ENCODE data around the gene PERCC1. TPM values are rescaled to one million over a fixed set of nuclear protein-coding genes. Genes with fewer than 3 reads are reported as not detected.

PERCC1 gene
- total and polyA plus RNA-seq, 2 of the 4 experiments (the other 2 are of a cell fraction) = not detected

- Histone ChIP-seq H2BK5ac (ENCODE audit: low read depth, low read length, poor library complexity, severe bottlenecking) (no peak overlapping the region), H3K27me3 (ENCODE audit: control insufficient read depth, insufficient read depth, low read length) (no peaks in the 10 kb centered on the region), H2BK15ac (ENCODE audit: low read depth, low read length) (no peak overlapping the region), H3K9me1 (ENCODE audit: insufficient read depth, low read length) (no peaks in the 10 kb centered on the region), H3K4me2 (ENCODE audit: low read depth, low read length) (no peak overlapping the region), H3K23ac (ENCODE audit: low read depth, low read length) (no peak overlapping the region), H2BK120ac (ENCODE audit: low read depth, low read length) (no peak overlapping the region), H4K5ac (ENCODE audit: low read depth, low read length) (no peak overlapping the region), H4K8ac (ENCODE audit: low read depth in 2 of 2, low read length in 2 of 2) (no peak overlapping the region), H4K20me1 (ENCODE audit: insufficient read depth, low read length) (no peaks in the 10 kb centered on the region), H2AK5ac (ENCODE audit: low read depth, low read length) (no peak overlapping the region), H3K36me3 (ENCODE audit: control insufficient read depth, insufficient read depth, low read length) (peaks cover 8% of the 10 kb centered on the region; the same call in 1 of the 2 replicates), H4K91ac (ENCODE audit: insufficient read depth, low read depth, low read length) (no peak overlapping the region), H3K9ac (ENCODE audit: low read depth, low read length) (no peak overlapping the region), H3K4me3 (ENCODE audit: insufficient read depth, low read depth, low read length) (no peak overlapping the region), H3K14ac (replicated peaks; ENCODE audit: low read depth, low read length) (no peak overlapping the region), H2BK20ac (ENCODE audit: low read depth, low read length) (no peak overlapping the region), H2AK9ac (replicated peaks; ENCODE audit: low read depth, low read length, poor library complexity) (no peak overlapping the region), H3K18ac (ENCODE audit: low read depth, low read length) (no peak overlapping the region), H3K79me1 (ENCODE audit: low read depth in 1 of 2, low read length in 2 of 2) (no peaks in the 10 kb centered on the region), H2AFZ (replicated peaks; ENCODE audit: low read length, poor library complexity) (no peak overlapping the region), H3K56ac (ENCODE audit: extremely low read depth, insufficient read depth, low read length) (no peak overlapping the region), H3K27ac (ENCODE audit: insufficient read depth, low read length) (no peak overlapping the region), H3K4ac (ENCODE audit: low read depth, low read length) (no peak overlapping the region), H3K9me3 (ENCODE audit: control insufficient read depth, insufficient read depth, low read length) (no peaks in the 10 kb centered on the region), H3K4me1 (ENCODE audit: control insufficient read depth, insufficient read depth, low read length) (no peaks in the 10 kb centered on the region)
- in situ Hi-C loops (cut with MboI; ENCODE audit: low sequenced_read_pairs) (no loop called here), dilution Hi-C loops (cut with HindIII; ENCODE audit: low sequenced_read_pairs, unreplicated experiment) (no loop called here), intact Hi-C loops (cut with micrococcal nuclease) (no loop called here)
- DNase-seq = no peak
- ChIA-PET CTCF (no interaction called here), POLR2A (ENCODE audit: unreplicated experiment) (no interaction called here)
- no peak for TF ChIP-seq CHD1 (IDR thresholded peaks at IDR 0.05; ENCODE audit: low read depth, low read length)
- TF ChIP-seq RAD21 (IDR thresholded peaks at IDR 0.05; ENCODE audit: low read length) = no peak
- TF ChIP-seq MAFK (IDR thresholded peaks at IDR 0.05; ENCODE audit: low read depth, low read length) = no peak
- TF ChIP-seq POLR2A (IDR thresholded peaks at IDR 0.05; ENCODE audit: low read depth, low read length) = no peak
- no peak for TF ChIP-seq CEBPB (IDR thresholded peaks at IDR 0.05; ENCODE audit: low read depth, low read length)
- no peak for TF ChIP-seq RCOR1 (IDR thresholded peaks at IDR 0.05; ENCODE audit: insufficient replicate concordance, low read length)
- TF ChIP-seq FOS (IDR thresholded peaks at IDR 0.05; ENCODE audit: low read depth, low read length) = no peak
- no peak for TF ChIP-seq NFE2L2 (IDR thresholded peaks at IDR 0.05; ENCODE audit: low read depth, low read length)
- no peak for TF ChIP-seq MXI1 (IDR thresholded peaks at IDR 0.05; ENCODE audit: borderline replicate concordance, low read depth, low read length)
- TF ChIP-seq BHLHE40 (IDR thresholded peaks at IDR 0.05; ENCODE audit: low read depth, low read length) = no peak
- TF ChIP-seq, protein P1, sequence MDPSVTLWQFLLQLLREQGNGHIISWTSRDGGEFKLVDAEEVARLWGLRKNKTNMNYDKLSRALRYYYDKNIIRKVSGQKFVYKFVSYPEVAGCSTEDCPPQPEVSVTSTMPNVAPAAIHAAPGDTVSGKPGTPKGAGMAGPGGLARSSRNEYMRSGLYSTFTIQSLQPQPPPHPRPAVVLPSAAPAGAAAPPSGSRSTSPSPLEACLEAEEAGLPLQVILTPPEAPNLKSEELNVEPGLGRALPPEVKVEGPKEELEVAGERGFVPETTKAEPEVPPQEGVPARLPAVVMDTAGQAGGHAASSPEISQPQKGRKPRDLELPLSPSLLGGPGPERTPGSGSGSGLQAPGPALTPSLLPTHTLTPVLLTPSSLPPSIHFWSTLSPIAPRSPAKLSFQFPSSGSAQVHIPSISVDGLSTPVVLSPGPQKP (IDR thresholded peaks at IDR 0.05; ENCODE audit: borderline replicate concordance, low read depth, low read length) = no peak
- no peak for TF ChIP-seq RFX5 (IDR thresholded peaks at IDR 0.05; ENCODE audit: low read depth, low read length)
- TF ChIP-seq MAZ (IDR thresholded peaks at IDR 0.05; ENCODE audit: borderline replicate concordance, low read depth, low read length) = no peak
- TF ChIP-seq USF2 (IDR thresholded peaks at IDR 0.05; ENCODE audit: low read depth, low read length) = no peak
- TF ChIP-seq, protein P2, sequence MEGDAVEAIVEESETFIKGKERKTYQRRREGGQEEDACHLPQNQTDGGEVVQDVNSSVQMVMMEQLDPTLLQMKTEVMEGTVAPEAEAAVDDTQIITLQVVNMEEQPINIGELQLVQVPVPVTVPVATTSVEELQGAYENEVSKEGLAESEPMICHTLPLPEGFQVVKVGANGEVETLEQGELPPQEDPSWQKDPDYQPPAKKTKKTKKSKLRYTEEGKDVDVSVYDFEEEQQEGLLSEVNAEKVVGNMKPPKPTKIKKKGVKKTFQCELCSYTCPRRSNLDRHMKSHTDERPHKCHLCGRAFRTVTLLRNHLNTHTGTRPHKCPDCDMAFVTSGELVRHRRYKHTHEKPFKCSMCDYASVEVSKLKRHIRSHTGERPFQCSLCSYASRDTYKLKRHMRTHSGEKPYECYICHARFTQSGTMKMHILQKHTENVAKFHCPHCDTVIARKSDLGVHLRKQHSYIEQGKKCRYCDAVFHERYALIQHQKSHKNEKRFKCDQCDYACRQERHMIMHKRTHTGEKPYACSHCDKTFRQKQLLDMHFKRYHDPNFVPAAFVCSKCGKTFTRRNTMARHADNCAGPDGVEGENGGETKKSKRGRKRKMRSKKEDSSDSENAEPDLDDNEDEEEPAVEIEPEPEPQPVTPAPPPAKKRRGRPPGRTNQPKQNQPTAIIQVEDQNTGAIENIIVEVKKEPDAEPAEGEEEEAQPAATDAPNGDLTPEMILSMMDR (conservative IDR thresholded peaks at IDR 0.05; ENCODE audit: low read depth, low read length) = no peak
- no peak for TF ChIP-seq SMC3 (IDR thresholded peaks at IDR 0.05; ENCODE audit: low read depth, low read length)
- no peak for ATAC-seq (ENCODE audit: low read depth)
- BruUV-seq (replicated peaks) = no TSS peak
- WGBS, 2 experiments (ENCODE audit: extremely low coverage in 2 of 2, insufficient read length in 1 of 2) = 85% methylated on average over 20 of the region's 24 CpGs; no CpG with 5 or more reads in 1 of the 2 experiments
Measured at GRCh38 chr16:1442697-1443096, 11.8 kb downstream of the PERCC1 start.

All from IMR-90 (cell line).